D721Med (cell line): ENCODE results near the gene SLC12A1.

Experiments used
- DNase-seq: peaks from one replicate; pipeline ENCODE4 v3.0.0; 2011; ENCODE audit warnings: low spot score; ENCODE audit not compliant: insufficient read length
- FAIRE-seq: peaks from 2 replicates; lab custom pipeline; 2011; peaks lifted over from hg19 to GRCh38; lab: Jason Lieb, UNC
- CTCF ChIP-seq: IDR thresholded peaks from 2 replicates; pipeline ENCODE4 v1.5.1; 2012; ENCODE audit warnings: mild to moderate bottlenecking, control low read depth; ENCODE audit not compliant: insufficient read depth; ENCODE audit errors: missing control alignments

The SLC12A1 gene

GRCh38 chr15:48265135-48265534 lies 59.0 kb downstream of the SLC12A1 start:
- DNase-seq (no peak), FAIRE-seq (no peak)
- TF ChIP-seq CTCF, result no peak

DNA sequence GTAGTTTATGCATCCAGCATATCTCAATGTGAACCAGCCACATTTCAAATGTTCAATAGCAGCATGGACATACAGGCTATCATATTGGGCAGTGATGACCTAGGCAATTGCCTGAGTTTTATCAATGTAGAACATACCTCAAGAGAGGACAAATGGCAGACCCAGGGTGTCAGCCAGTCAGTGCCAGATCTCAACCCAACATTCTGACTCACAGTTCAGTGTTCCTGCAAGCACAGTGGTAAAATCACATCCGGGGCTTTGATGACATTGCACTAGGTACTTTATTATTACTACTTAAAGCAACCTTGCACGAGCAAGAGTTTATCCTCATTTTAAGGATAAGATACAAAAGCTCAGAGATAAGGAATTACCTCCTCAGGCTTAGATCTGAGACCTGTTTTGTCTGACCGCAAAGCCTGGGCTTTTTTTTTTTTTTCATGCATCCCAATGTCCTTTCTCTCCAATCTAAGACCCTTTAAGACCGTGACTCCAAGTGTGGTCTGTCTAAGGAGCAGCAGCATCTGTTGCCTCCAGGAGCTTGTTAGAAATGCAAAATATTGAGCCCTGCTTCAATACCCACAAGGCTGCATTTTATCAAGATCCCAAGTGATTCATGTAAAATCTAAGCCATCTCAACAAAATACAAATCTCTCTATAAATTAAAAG lies 60.1 kb downstream of the SLC12A1 start:
- FAIRE-seq (peak; percentile 77), DNase-seq (no peak)
- no peak for TF ChIP-seq CTCF

DNA sequence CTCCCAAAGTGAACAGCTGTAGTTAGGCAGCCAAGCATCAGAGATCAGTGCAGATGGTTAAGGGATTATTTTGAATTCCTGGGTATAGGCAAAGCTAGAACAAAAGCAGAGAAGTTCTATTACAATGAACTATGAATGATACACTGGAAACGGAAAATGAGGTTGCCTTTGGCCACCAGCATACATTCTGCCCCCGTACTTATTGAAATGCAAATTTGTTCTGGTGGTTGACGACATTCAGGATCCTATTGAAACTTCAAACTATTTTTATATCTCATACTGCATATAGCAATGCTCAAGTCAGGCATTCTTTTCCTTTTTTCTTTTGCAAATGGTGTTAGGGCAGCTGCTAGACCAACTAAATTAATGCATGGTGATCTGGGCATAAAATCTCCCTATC lies 61.7 kb downstream of the SLC12A1 start:
- peak; percentile 67 for FAIRE-seq
- TF ChIP-seq CTCF, result no peak
- no peak for DNase-seq

DNA sequence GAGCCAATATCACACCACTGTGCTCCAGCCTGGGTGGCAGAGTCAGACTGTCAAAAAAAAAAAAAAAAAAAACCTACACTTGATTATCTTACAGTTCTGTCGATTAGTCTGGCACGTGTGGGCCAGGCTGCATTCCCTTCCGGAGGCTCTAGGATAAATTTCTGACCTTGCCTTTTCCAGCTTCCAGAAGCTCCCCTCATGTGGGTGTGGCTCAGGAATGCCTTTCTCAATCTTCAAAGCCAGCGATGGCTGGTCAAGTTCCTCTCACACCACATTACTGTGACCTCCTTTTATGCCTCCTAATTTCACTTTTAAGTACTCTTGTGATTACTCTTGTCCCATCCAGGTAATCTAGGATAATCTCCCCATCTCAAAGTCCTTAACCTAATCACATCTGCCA lies 66.9 kb downstream of the SLC12A1 start:
- DNase-seq, result no peak
- no peak for FAIRE-seq
- TF ChIP-seq CTCF, result no peak

DNA sequence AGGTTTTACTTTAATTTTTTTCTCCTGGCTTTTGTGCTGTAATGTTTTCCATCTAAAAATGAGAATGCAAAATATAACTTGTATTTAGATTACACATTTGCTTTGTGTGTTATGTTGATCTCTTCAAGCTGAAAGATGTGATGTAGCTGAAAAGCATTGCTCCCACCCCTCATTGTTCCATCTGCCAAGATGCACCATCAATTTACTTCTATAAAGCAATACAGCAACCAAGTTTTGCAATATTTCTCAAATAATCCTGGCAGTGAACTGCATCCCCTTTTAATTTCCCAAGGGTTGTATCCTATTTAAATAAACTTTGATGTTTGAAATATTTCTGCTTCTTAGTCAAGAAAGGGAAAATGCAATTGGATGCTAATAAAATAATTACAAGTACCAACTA lies 72.6 kb downstream of the SLC12A1 start:
- TF ChIP-seq CTCF, result no peak
- no peak for FAIRE-seq
- no peak for DNase-seq

- FAIRE-seq (peak; percentile 98), DNase-seq (no peak)
- peak; percentile 7 for TF ChIP-seq CTCF
Observed at GRCh38 chr15:48279608-48280007, 73.5 kb downstream of the SLC12A1 start.

DNA sequence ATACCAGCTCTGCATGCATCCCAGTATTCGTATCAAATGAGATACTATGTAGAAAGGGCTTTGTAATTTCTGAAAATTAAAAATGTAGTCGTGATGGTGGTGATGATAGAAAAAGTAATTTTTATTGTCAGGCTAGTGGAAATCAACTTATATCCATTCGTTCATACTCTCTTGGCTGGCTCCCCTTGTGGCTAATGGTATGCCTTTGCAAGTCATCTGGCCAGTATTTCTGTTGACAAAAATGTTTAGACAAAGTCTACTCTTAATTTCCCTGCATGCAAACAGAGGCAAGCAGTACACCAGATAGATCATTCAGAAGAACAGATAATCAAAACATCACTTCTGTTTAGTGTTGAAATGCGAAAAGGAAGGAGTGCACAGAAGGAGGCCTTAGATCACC lies 75.6 kb downstream of the SLC12A1 start:
- no peak for DNase-seq
- no peak for FAIRE-seq
- no peak for TF ChIP-seq CTCF
